Gastroesophageal sphincter (tissue), 4 donors: ENCODE measurements around the gene SERPINA3. TPM values are rescaled to one million over a fixed set of nuclear protein-coding genes. Genes with fewer than 3 reads are reported as not detected.

Source experiments
- ATAC-seq: fragments of 150-250 bp; one replicate; pipeline ENCODE4 v1.9.1; 2016; ENCODE audit warnings: mild to moderate bottlenecking, moderate library complexity
- H3K27ac ChIP-seq, 4 donors: fragments of 200-600 bp; sonication (generic) in 3 of 4; 1 replicate in 3 of 4; 2 replicates in 1 of 4; pipeline ENCODE4 v1.5.1; 2016 to 2019
- H3K27me3 ChIP-seq: fragments of 200-600 bp; sonication (generic); one replicate; pipeline ENCODE4 v1.5.1; 2019
- H3K36me3 ChIP-seq, 2 donors: fragments of 200-600 bp; sonication (generic); one replicate each; pipeline ENCODE4 v1.5.1; 2019; ENCODE audit warnings: control low read depth in 1 of 2
- H3K4me1 ChIP-seq, 3 donors: fragments of 200-600 bp; sonication (generic); 1 replicate in 2 of 3; 2 replicates in 1 of 3; pipeline ENCODE4 v1.5.1; 2016 to 2019; ENCODE audit warnings: control low read depth in 2 of 3
- H3K4me3 ChIP-seq, 2 donors: fragments of 200-600 bp; sonication (generic); one replicate each; pipeline ENCODE4 v1.5.1; 2019; ENCODE audit warnings: mild to moderate bottlenecking in 1 of 2, moderate library complexity in 1 of 2
- H3K9me3 ChIP-seq, 3 donors: fragments of 200-600 bp; sonication (generic); one replicate each; pipeline ENCODE4 v1.5.1; 2017 to 2019; ENCODE audit warnings: control low read depth in 2 of 3
- EP300 ChIP-seq: sonication (generic); formaldehyde crosslinking; IDR thresholded peaks from one replicate; pipeline ENCODE4 v1.6.1; 2017; ENCODE audit warnings: antibody characterized with exemption, mild to moderate bottlenecking
- POLR2A ChIP-seq, 2 donors: fragments of 450-650 bp; IDR thresholded peaks; one replicate each; pipeline ENCODE4 v1.6.1; 2017; ENCODE audit warnings: antibody characterized with exemption in 2 of 2, mild to moderate bottlenecking in 2 of 2, moderate library complexity in 1 of 2
- POLR2AphosphoS5 ChIP-seq: sonication (generic); formaldehyde crosslinking; IDR thresholded peaks from one replicate; pipeline ENCODE4 v1.6.1; 2017; ENCODE audit warnings: antibody characterized with exemption
- whole genome bisulfite sequencing, 2 donors: methylation state at CpG; one replicate each; pipeline ENCODE4 v1.1.5; 2018; ENCODE audit warnings: low coverage in 1 of 2; 5-methylcytosine and 5-hydroxymethylcytosine counted together
- total RNA-seq, 4 donors: library from RNA; depleted of rRNA; stranded (reverse); fragments of >200 nt; gene quantifications; one replicate each; pipeline ENCODE4 v1.1.0, GENCODE V29; 2016
- TF ChIP-seq, protein P1 (sequence below), 4 experiments: fragments of 200-600 bp in 2 of 4; fragments of 450-650 bp in 2 of 4; sonication (generic) in 1 of 4; IDR thresholded peaks; one replicate each; pipeline ENCODE4 v1.5.1; 2017 to 2019; ENCODE audit warnings: antibody characterized with exemption in 4 of 4, mild to moderate bottlenecking in 2 of 4, moderate library complexity in 2 of 4

The SERPINA3 gene
- total RNA-seq, 4 donors from 2014 or later, result 58.4 to 263 (median 215) TPM

DNA sequence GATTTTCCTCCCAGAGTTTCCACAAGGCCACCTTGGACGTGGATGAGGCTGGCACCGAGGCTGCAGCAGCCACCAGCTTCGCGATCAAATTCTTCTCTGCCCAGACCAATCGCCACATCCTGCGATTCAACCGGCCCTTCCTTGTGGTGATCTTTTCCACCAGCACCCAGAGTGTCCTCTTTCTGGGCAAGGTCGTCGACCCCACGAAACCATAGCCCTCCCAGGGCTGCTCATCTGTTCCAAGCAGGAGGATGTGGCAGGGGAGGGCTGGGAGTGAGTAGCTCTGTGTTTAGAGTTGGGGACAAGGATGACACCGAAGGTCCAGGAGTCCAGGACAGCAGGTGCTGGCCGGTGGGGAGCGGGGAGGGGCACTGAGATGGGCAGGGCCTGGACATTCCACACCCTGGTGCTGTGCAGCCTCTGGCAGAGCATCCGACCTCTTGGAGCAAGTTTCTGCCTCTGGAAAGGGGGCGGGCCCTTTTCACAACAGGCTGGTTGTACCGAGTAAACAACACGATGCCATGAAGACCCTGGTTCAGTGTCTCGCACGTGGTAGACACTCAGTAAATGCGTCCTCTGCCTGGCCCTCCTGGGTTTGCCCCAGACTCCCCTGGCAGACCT is 42.7 kb upstream of the SERPINA3 start:
- Histone ChIP-seq H3K27me3 (peaks cover 7% of the 10 kb centered on the region), H3K4me1 (peaks cover 0 to 10% (median 0%) of the 10 kb centered on the region in 3 donors), H3K9me3 (peaks cover 0 to 5% (median 0%) of the 10 kb centered on the region in 3 donors), H3K4me3 (no peak overlapping the region), H3K36me3 (no peaks in the 10 kb centered on the region), H3K27ac (no peak overlapping the region)
- no peak for ATAC-seq
- WGBS, 2 donors, result 87 to 90% methylated on average over 2 to 3 of the region's 20 CpGs
- TF ChIP-seq EP300 (no peak), POLR2A (IDR thresholded peaks at IDR 0.05) (no peak)
- TF ChIP-seq, protein P1, sequence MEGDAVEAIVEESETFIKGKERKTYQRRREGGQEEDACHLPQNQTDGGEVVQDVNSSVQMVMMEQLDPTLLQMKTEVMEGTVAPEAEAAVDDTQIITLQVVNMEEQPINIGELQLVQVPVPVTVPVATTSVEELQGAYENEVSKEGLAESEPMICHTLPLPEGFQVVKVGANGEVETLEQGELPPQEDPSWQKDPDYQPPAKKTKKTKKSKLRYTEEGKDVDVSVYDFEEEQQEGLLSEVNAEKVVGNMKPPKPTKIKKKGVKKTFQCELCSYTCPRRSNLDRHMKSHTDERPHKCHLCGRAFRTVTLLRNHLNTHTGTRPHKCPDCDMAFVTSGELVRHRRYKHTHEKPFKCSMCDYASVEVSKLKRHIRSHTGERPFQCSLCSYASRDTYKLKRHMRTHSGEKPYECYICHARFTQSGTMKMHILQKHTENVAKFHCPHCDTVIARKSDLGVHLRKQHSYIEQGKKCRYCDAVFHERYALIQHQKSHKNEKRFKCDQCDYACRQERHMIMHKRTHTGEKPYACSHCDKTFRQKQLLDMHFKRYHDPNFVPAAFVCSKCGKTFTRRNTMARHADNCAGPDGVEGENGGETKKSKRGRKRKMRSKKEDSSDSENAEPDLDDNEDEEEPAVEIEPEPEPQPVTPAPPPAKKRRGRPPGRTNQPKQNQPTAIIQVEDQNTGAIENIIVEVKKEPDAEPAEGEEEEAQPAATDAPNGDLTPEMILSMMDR (IDR thresholded peaks at IDR 0.05), result no peak

DNA sequence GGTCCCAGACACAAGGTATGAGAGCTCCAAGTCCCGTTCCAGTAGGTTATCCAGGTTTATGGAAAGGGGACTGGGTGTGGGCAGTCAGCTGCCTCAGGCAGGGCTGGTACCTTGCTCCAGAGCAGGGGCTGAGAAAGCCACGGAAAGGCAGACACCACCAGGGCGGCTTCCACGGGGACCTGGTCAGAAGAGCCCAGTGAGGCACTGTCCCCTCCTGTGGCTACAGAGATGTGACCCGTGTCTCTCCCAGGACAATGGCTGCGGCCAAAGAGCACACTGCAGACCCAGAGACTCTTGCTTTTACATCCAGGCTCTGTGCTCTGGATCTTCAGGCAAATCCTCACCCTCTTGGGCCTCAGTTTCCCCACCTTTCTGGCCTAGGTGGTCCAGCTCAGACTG is 42.2 kb upstream of the SERPINA3 start:
- Histone ChIP-seq H3K36me3 (no peaks in the 10 kb centered on the region), H3K27ac (no peak overlapping the region), H3K9me3 (peaks cover 0 to 2% (median 0%) of the 10 kb centered on the region in 3 donors), H3K4me3 (no peak overlapping the region), H3K4me1 (peaks cover 0 to 10% (median 0%) of the 10 kb centered on the region in 3 donors), H3K27me3 (peaks cover 7% of the 10 kb centered on the region)
- no peak for ATAC-seq
- WGBS, 2 donors, result 89% methylated on average over 5 of the region's 6 CpGs; no CpG with 5 or more reads in 1 of the 2 donors
- TF ChIP-seq, protein P1 (IDR thresholded peaks at IDR 0.05), result no peak
- TF ChIP-seq EP300 (no peak), POLR2A (IDR thresholded peaks at IDR 0.05) (no peak), POLR2AphosphoS5 (no peak)

DNA sequence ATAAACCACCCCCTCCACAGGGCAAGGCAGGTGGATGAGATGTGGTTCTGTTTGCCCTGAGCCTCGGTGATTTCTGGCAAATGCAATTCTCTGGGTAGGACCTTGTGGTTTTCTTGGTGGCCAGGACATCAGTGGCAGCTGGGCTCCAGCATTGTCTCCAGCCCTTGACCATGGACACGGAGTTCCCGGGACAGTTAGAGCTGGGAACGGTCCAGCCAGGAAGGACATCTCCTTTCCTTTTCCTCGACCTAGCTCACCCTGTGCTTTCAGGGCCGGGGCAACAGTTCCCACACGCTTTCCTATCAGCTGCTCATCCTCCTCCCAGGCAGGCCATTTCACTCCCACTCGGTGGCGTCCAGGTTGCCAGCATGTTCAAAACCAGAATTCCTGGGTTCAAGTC is 41.8 kb upstream of the SERPINA3 start:
- H3K4me1 ChIP-seq, result peaks cover 0 to 10% (median 0%) of the 10 kb centered on the region in 3 donors
- H3K27ac ChIP-seq, result no peak overlapping the region
- H3K27me3 ChIP-seq, result peaks cover 7% of the 10 kb centered on the region
- H3K4me3 ChIP-seq, result no peak overlapping the region
- WGBS, 2 donors, result 56% methylated on average over 6 of the region's 9 CpGs; no CpG with 5 or more reads in 1 of the 2 donors
- TF ChIP-seq POLR2AphosphoS5, result no peak
- no peaks in the 10 kb centered on the region for H3K36me3 ChIP-seq
- no peak for ATAC-seq
- no peaks in the 10 kb centered on the region for H3K9me3 ChIP-seq

DNA sequence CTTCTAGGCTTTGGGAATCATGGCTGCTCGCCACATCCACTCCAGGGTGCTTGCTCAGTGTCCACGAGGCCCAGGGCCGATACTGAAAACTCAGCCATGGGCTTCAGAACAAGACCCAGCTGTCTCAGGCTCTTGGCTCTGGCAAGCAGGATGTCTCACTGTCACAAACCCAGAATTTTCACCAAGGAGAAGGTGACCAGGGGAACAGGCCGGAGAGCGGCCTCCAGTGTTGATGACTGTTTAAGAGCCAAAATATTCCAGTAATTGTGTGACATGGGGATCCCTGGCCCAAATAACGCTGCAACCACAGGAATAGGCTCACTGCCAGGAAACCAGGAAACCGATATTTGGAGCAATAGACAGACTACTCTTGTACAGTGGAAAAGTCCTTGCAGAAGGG is 40.8 kb upstream of the SERPINA3 start:
- H3K27ac ChIP-seq, result peak overlapping the region in 3 of 4 donors; percentile 25 to 49 (median 44)
- H3K36me3 ChIP-seq, result no peaks in the 10 kb centered on the region
- H3K4me1 ChIP-seq, result peaks cover 0 to 10% (median 0%) of the 10 kb centered on the region in 3 donors
- WGBS, 2 donors, result 42 to 63% methylated on average over 2 to 5 of the region's 7 CpGs
- ATAC-seq, result no peak
- H3K27me3 ChIP-seq, result peaks cover 7% of the 10 kb centered on the region
- no peaks in the 10 kb centered on the region for H3K9me3 ChIP-seq
- TF ChIP-seq, protein P1 (IDR thresholded peaks at IDR 0.05), result no peak
- TF ChIP-seq EP300 (no peak), POLR2AphosphoS5 (no peak), POLR2A (IDR thresholded peaks at IDR 0.05) (no peak)
- no peak overlapping the region for H3K4me3 ChIP-seq

DNA sequence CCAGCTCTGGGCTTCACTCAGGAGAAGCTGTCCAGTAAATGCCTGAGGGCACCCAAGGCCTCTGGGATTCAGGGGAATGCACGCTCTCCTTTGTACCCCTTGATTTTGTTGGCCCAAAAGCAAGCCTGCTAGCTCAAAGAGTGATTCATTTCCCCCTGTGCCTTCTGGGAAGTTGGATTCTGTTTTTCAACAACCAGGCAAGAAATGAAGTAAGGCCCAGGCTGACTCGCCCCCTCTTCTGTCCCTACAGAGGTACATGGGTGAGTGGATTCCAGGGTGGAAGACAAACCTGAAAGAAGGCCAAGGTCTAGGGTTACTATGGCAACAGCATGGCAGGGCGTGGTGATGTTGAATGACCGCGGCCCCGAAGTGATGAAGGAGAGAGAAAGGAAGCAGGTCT is 40.2 kb upstream of the SERPINA3 start:
- H3K4me3 ChIP-seq, result no peak overlapping the region
- H3K27ac ChIP-seq, result peak overlapping the region in 3 of 4 donors; percentile 25 to 49 (median 44)
- peaks cover 7% of the 10 kb centered on the region for H3K27me3 ChIP-seq
- H3K36me3 ChIP-seq, result no peaks in the 10 kb centered on the region
- H3K4me1 ChIP-seq, result peaks cover 0 to 10% (median 0%) of the 10 kb centered on the region in 3 donors
- H3K9me3 ChIP-seq, result no peaks in the 10 kb centered on the region
- ATAC-seq, result no peak
- no peak for TF ChIP-seq EP300
- peak; percentile 13 for TF ChIP-seq POLR2AphosphoS5
- TF ChIP-seq, protein P1 (IDR thresholded peaks at IDR 0.05), result no peak
- no peak for TF ChIP-seq POLR2A (IDR thresholded peaks at IDR 0.05)
- 85 to 90% methylated on average over 5 to 6 of the region's 6 CpGs for WGBS, 2 donors
